Measurements from ENCODE around the gene CSMD2.

- TF ChIP-seq CTCF (IDR thresholded peaks at IDR 0.05; ENCODE audit: insufficient read depth, low read length, poor library complexity, severe bottlenecking) (no peak), EZH2phosphoT487 (conservative IDR thresholded peaks at IDR 0.05; ENCODE audit: low read length) (no peak)
Measured at GRCh38 chr1:33715195-33715811, 449.7 kb downstream of the CSMD2 start.
